Kidney epithelial cell (primary cell): ENCODE data around the gene AGAP3. TPM values are rescaled to one million over a fixed set of nuclear protein-coding genes. Genes with fewer than 3 reads are reported as not detected.

Experiments used
- DNase-seq: peaks from one replicate; pipeline ENCODE4 v3.0.0-alpha.2; 2010; ENCODE audit warnings: low read depth
- H3K27me3 ChIP-seq: 2 replicates; pipeline ENCODE4 v1.6.0; 2011; ENCODE audit warnings: low read length; ENCODE audit not compliant: control insufficient read depth, insufficient read depth
- H3K36me3 ChIP-seq: 2 replicates; pipeline ENCODE4 v1.5.1; 2011; ENCODE audit warnings: low read length; ENCODE audit not compliant: control insufficient read depth, insufficient read depth
- H3K4me3 ChIP-seq: 2 replicates; pipeline ENCODE4 v1.5.1; 2011; ENCODE audit warnings: low read depth, mild to moderate bottlenecking, control low read depth, low read length
- CTCF ChIP-seq: IDR thresholded peaks from 2 replicates; pipeline ENCODE4 v1.5.1; 2011; ENCODE audit warnings: mild to moderate bottlenecking, moderate library complexity, low read length, control low read depth, inconsistent platforms; ENCODE audit not compliant: insufficient read depth, poor library complexity, severe bottlenecking
- total RNA-seq: library from RNA; depleted of rRNA; stranded (reverse); fragments of >200 nt; gene quantifications from 2 replicates; pipeline ENCODE4 v1.2.3, GENCODE V29; 2015

AGAP3 gene
- total RNA-seq, 1 donor from 2014 or later: 77.4 TPM

- DNase-seq: no peak
- H3K4me3 ChIP-seq: no peak overlapping the region
- peaks cover 70% of the 10 kb centered on the region for H3K27me3 ChIP-seq
- no peaks in the 10 kb centered on the region for H3K36me3 ChIP-seq
- TF ChIP-seq CTCF: no peak
Observed at GRCh38 chr7:151174246-151175046, 88.2 kb downstream of the AGAP3 start.

GRCh38 chr7:151175047-151175792 is 88.9 kb downstream of the AGAP3 start:
- no peak for TF ChIP-seq CTCF
- Histone ChIP-seq H3K36me3 (no peaks in the 10 kb centered on the region), H3K4me3 (no peak overlapping the region), H3K27me3 (peaks cover 72% of the 10 kb centered on the region)
- no peak for DNase-seq

GRCh38 chr7:151175793-151176311 is 89.6 kb downstream of the AGAP3 start:
- Histone ChIP-seq H3K36me3 (no peaks in the 10 kb centered on the region), H3K4me3 (no peak overlapping the region), H3K27me3 (peaks cover 76% of the 10 kb centered on the region)
- no peak for DNase-seq
- no peak for TF ChIP-seq CTCF

- no peak for TF ChIP-seq CTCF
- H3K36me3 ChIP-seq: no peaks in the 10 kb centered on the region
- no peak for DNase-seq
- peaks cover 78% of the 10 kb centered on the region for H3K27me3 ChIP-seq
- no peak overlapping the region for H3K4me3 ChIP-seq
Observed at GRCh38 chr7:151176401-151176800, 90.1 kb downstream of the AGAP3 start.

- DNase-seq: no peak
- Histone ChIP-seq H3K36me3 (no peaks in the 10 kb centered on the region), H3K27me3 (peaks cover 79% of the 10 kb centered on the region), H3K4me3 (no peak overlapping the region)
- TF ChIP-seq CTCF: no peak
Observed at GRCh38 chr7:151177310-151177709, 91.0 kb downstream of the AGAP3 start.
